Measurements from ENCODE around the gene ITIH3.

ITIH3 gene

GRCh38 chr3:52847726-52848125 is 53.1 kb downstream of the ITIH3 start:
- Mint-ChIP-seq H3K27me3 (no peaks in the 10 kb centered on the region), H3K4me3 (no peak overlapping the region), H3K27ac (no peak overlapping the region), H3K9me3 (no peaks in the 10 kb centered on the region), H3K36me3 (peaks cover 15 to 53% of the 10 kb centered on the region in 2 donors), H3K4me1 (peaks cover 9 to 12% of the 10 kb centered on the region in 2 donors)
- no peak for ATAC-seq (replicated peaks)
- DNase-seq = no peak

GRCh38 chr3:52848617-52849016 is 54.0 kb downstream of the ITIH3 start:
- no peak overlapping the region for H3K27ac Mint-ChIP-seq

GRCh38 chr3:52849656-52850055 is 55.1 kb downstream of the ITIH3 start:
- DNase-seq = no peak
- no peak for ATAC-seq (replicated peaks)
- peaks cover 8 to 12% of the 10 kb centered on the region in 2 donors for H3K4me1 Mint-ChIP-seq

More at GRCh38 chr3:52848617-52849016, 54.0 kb downstream of the ITIH3 start:
- no peaks in the 10 kb centered on the region for H3K9me3 Mint-ChIP-seq
- H3K4me1 Mint-ChIP-seq = peaks cover 9 to 12% of the 10 kb centered on the region in 2 donors
- no peaks in the 10 kb centered on the region for H3K27me3 Mint-ChIP-seq
- peaks cover 20 to 46% of the 10 kb centered on the region in 2 donors for H3K36me3 Mint-ChIP-seq
- DNase-seq (no peak), ATAC-seq (replicated peaks) (no peak)
- no peak overlapping the region for H3K4me3 Mint-ChIP-seq

GRCh38 chr3:52851348-52851747 is 56.8 kb downstream of the ITIH3 start:
- ATAC-seq (replicated peaks) (peak; percentile 73 to 82), DNase-seq (peak; percentile 7)
- Mint-ChIP-seq H3K27ac (no peak overlapping the region), H3K9me3 (no peaks in the 10 kb centered on the region), H3K4me3 (no peak overlapping the region), H3K27me3 (no peaks in the 10 kb centered on the region), H3K4me1 (peaks cover 4 to 8% of the 10 kb centered on the region in 2 donors), H3K36me3 (peaks cover 14 to 38% of the 10 kb centered on the region in 2 donors)

More at GRCh38 chr3:52849656-52850055, 55.1 kb downstream of the ITIH3 start:
- Mint-ChIP-seq H3K9me3 (no peaks in the 10 kb centered on the region), H3K36me3 (peaks cover 17 to 39% of the 10 kb centered on the region in 2 donors), H3K27me3 (no peaks in the 10 kb centered on the region), H3K27ac (no peak overlapping the region), H3K4me3 (no peak overlapping the region)

- DNase-seq (no peak), ATAC-seq (replicated peaks) (no peak)
- H3K4me1 Mint-ChIP-seq = no peaks in the 10 kb centered on the region
- no peaks in the 10 kb centered on the region for H3K9me3 Mint-ChIP-seq
- H3K4me3 Mint-ChIP-seq = no peak overlapping the region
- H3K27me3 Mint-ChIP-seq = no peaks in the 10 kb centered on the region
- H3K36me3 Mint-ChIP-seq = peaks cover 11 to 31% of the 10 kb centered on the region in 2 donors
- H3K27ac Mint-ChIP-seq = no peak overlapping the region
Observed at GRCh38 chr3:52852419-52852818, 57.8 kb downstream of the ITIH3 start.

- no peak overlapping the region for H3K4me3 Mint-ChIP-seq
- no peak for DNase-seq
Observed at GRCh38 chr3:52854013-52854412, 59.4 kb downstream of the ITIH3 start.

GRCh38 chr3:52856666-52857065 is 62.1 kb downstream of the ITIH3 start:
- Mint-ChIP-seq H3K4me1 (peaks cover 3 to 5% of the 10 kb centered on the region in 2 donors), H3K36me3 (peaks cover 5 to 19% of the 10 kb centered on the region in 2 donors), H3K27me3 (no peaks in the 10 kb centered on the region), H3K9me3 (no peaks in the 10 kb centered on the region), H3K4me3 (no peak overlapping the region), H3K27ac (peak overlapping the region; percentile 22)
- DNase-seq (no peak), ATAC-seq (replicated peaks) (no peak)

More at GRCh38 chr3:52854013-52854412, 59.4 kb downstream of the ITIH3 start:
- Mint-ChIP-seq H3K27ac (no peak overlapping the region), H3K27me3 (no peaks in the 10 kb centered on the region), H3K36me3 (peaks cover 9 to 22% of the 10 kb centered on the region in 2 donors), H3K4me1 (no peaks in the 10 kb centered on the region), H3K9me3 (no peaks in the 10 kb centered on the region)
- ATAC-seq (replicated peaks) = no peak

GRCh38 chr3:52857133-52857532 is 62.5 kb downstream of the ITIH3 start:
- Mint-ChIP-seq H3K4me1 (peaks cover 5% of the 10 kb centered on the region in 2 donors), H3K27me3 (no peaks in the 10 kb centered on the region), H3K27ac (peak overlapping the region; percentile 22), H3K4me3 (no peak overlapping the region), H3K9me3 (no peaks in the 10 kb centered on the region), H3K36me3 (peaks cover 5 to 14% of the 10 kb centered on the region in 2 donors)
- ATAC-seq (replicated peaks) = no peak
- no peak for DNase-seq

GRCh38 chr3:52857864-52858263 is 63.3 kb downstream of the ITIH3 start:
- DNase-seq (no peak), ATAC-seq (replicated peaks) (no peak)
- H3K36me3 Mint-ChIP-seq = peaks cover 8 to 16% of the 10 kb centered on the region in 2 donors
- H3K4me1 Mint-ChIP-seq = peaks cover 5 to 7% of the 10 kb centered on the region in 2 donors
- no peak overlapping the region for H3K4me3 Mint-ChIP-seq
- no peaks in the 10 kb centered on the region for H3K9me3 Mint-ChIP-seq
- H3K27ac Mint-ChIP-seq = no peak overlapping the region
- H3K27me3 Mint-ChIP-seq = no peaks in the 10 kb centered on the region

Measured in stimulated activated naive B cell treated with anti-CD40 and anti-IgM and Interleukin-4, amounts not matched to agents 10 μg/mL and 1 μg/mL and 100 μg/mL, for 72 hours (primary cell).